ENCODE results near the gene LRFN4. TPM values are rescaled to one million over a fixed set of nuclear protein-coding genes. Genes with fewer than 3 reads are reported as not detected.

LRFN4 gene
- total and polyA plus RNA-seq, 10 of the 15 experiments (the other 5 are each of a cell fraction or from before 2014, with no cell fraction given), result 0.03 to 43.8 (median 4.9) TPM

DNA sequence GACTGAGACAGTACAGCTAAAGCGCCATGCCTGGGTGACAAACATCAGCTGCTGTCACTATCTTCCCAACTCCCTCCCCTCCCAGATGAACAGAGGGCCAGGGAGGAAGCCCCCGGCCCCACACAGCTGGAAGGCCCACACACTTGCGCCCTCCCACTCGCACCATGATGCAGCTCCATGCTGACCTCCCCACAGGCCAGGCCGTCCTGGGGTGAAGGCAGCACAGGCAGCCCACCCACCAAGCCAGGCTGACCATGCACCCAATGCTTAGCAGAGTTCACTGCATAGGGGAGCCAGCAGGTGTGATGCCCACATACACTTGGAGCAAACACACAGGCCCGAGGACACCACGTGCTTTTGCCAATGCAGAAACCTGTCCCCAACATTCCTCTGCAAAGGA lies 22.1 kb downstream of the LRFN4 start:
- Histone ChIP-seq H3K27ac (ENCODE audit: control insufficient read depth, insufficient read depth) (no peak overlapping the region), H2AFZ (ENCODE audit: control insufficient read depth, low read depth, low read length) (no peak overlapping the region), H3K4me2 (ENCODE audit: control insufficient read depth, insufficient read depth) (no peak overlapping the region), H3K4me1 (ENCODE audit: control insufficient read depth, insufficient read depth, low read length) (peaks cover 3% of the 10 kb centered on the region; the same call in 1 of the 2 replicates), H4K20me1 (ENCODE audit: control insufficient read depth, insufficient read depth) (no peaks in the 10 kb centered on the region), H3K36me3 (ENCODE audit: control insufficient read depth in 2 of 2, insufficient read depth in 2 of 2, low read length in 1 of 2) (no peaks in the 10 kb centered on the region), H3K9me3 (replicated peaks; ENCODE audit: control insufficient read depth, insufficient read depth, low read length) (no peaks in the 10 kb centered on the region), H3K4me3 (no peak overlapping the region), H3K27me3 (replicated peaks in 1 of 2; ENCODE audit: control insufficient read depth in 2 of 2, insufficient read depth in 2 of 2, low read length in 1 of 2) (peaks cover 0 to 1% of the 10 kb centered on the region in 2 experiments; a peak in 2 of 4 replicates), H3K9ac (ENCODE audit: control insufficient read depth, insufficient read depth, low read length) (no peak overlapping the region), H3K79me2 (ENCODE audit: control insufficient read depth, insufficient read depth, low read length) (no peaks in the 10 kb centered on the region)
- TF ChIP-seq, protein P1, sequence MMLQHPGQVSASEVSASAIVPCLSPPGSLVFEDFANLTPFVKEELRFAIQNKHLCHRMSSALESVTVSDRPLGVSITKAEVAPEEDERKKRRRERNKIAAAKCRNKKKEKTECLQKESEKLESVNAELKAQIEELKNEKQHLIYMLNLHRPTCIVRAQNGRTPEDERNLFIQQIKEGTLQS (IDR thresholded peaks at IDR 0.05; ENCODE audit: borderline replicate concordance, extremely low read depth, low read depth, low read length), result no peak
- TF ChIP-seq MYC (IDR thresholded peaks at IDR 0.05; ENCODE audit: insufficient read depth, insufficient read length, insufficient replicate concordance, low read length, severe bottlenecking) (no peak), ZNF24 (IDR thresholded peaks at IDR 0.05) (no peak), RUNX3 (IDR thresholded peaks at IDR 0.05; ENCODE audit: low read length) (no peak), PAX5 (IDR thresholded peaks at IDR 0.05; ENCODE audit: borderline replicate concordance, low read depth, low read length) (no peak), CBX5 (IDR thresholded peaks at IDR 0.05; ENCODE audit: low read depth) (no peak), NBN (IDR thresholded peaks at IDR 0.05) (no peak), SRF (IDR thresholded peaks at IDR 0.05; ENCODE audit: low read depth in 2 of 2, low read length in 2 of 2) (no peak), NR2C1 (IDR thresholded peaks at IDR 0.05) (no peak)
- TF ChIP-seq, protein P2, sequence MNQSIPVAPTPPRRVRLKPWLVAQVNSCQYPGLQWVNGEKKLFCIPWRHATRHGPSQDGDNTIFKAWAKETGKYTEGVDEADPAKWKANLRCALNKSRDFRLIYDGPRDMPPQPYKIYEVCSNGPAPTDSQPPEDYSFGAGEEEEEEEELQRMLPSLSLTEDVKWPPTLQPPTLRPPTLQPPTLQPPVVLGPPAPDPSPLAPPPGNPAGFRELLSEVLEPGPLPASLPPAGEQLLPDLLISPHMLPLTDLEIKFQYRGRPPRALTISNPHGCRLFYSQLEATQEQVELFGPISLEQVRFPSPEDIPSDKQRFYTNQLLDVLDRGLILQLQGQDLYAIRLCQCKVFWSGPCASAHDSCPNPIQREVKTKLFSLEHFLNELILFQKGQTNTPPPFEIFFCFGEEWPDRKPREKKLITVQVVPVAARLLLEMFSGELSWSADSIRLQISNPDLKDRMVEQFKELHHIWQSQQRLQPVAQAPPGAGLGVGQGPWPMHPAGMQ (IDR thresholded peaks at IDR 0.05; ENCODE audit: borderline replicate concordance), result no peak
- TF ChIP-seq, protein P3, sequence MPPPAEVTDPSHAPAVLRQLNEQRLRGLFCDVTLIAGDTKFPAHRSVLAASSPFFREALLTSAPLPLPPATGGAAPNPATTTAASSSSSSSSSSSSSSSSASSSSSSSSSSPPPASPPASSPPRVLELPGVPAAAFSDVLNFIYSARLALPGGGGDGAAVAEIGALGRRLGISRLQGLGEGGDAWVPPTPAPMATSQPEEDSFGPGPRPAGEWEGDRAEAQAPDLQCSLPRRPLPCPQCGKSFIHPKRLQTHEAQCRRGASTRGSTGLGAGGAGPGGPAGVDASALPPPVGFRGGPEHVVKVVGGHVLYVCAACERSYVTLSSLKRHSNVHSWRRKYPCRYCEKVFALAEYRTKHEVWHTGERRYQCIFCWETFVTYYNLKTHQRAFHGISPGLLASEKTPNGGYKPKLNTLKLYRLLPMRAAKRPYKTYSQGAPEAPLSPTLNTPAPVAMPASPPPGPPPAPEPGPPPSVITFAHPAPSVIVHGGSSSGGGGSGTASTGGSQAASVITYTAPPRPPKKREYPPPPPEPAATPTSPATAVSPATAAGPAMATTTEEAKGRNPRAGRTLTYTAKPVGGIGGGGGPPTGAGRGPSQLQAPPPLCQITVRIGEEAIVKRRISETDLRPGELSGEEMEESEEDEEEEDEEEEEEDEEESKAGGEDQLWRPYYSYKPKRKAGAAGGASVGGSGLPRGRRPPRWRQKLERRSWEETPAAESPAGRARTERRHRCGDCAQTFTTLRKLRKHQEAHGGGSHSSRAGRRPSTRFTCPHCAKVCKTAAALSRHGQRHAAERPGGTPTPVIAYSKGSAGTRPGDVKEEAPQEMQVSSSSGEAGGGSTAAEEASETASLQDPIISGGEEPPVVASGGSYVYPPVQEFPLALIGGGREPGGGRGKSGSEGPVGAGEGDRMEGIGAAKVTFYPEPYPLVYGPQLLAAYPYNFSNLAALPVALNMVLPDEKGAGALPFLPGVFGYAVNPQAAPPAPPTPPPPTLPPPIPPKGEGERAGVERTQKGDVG (CRISPR knock-in tag; IDR thresholded peaks at IDR 0.05), result no peak
- intact Hi-C loops (cut with micrococcal nuclease; ENCODE audit: unreplicated experiment) (no loop called here), in situ Hi-C loops (cut with MboI) (no loop called here)
- no peak for DNase-seq (ENCODE audit: low read depth, low spot score)
- BruUV-seq (replicated peaks), result no TSS peak
- FAIRE-seq, result no peak
- POLR2A ChIA-PET, result no interaction called here
- no peak for ATAC-seq
- RAD21 ChIA-PET (ENCODE audit: unreplicated experiment), result no interaction called here
- SMC1A ChIA-PET (ENCODE audit: uncharacterized antibody, unreplicated experiment), result no interaction called here
- CTCF ChIA-PET, result no interaction called here
- WGBS (ENCODE audit: insufficient coverage, insufficient replicate concordance, low lambda C conversion rate, missing lambda C conversion rate), result 15% methylated on average over 7 of the region's 7 CpGs
